Stimulated activated CD4-positive, alpha-beta T cell treated with anti-CD3 and anti-CD28 coated beads, Interleukin-15, amount 100 ng/mL, for 48 hours (primary cell): Measurements from ENCODE around the gene SFTPA2.
"Not testable (repeated sequence)": the region's sequence is repeated elsewhere in the genome, so short reads cannot be mapped to it uniquely, and the experiment has no call there.

Source experiments
- DNase-seq, 2 donors: peaks; one replicate each; pipeline ENCODE4 v3.0.0-alpha.2; 2020; ENCODE audit warnings: low read depth in 2 of 2

SFTPA2 gene

DNA sequence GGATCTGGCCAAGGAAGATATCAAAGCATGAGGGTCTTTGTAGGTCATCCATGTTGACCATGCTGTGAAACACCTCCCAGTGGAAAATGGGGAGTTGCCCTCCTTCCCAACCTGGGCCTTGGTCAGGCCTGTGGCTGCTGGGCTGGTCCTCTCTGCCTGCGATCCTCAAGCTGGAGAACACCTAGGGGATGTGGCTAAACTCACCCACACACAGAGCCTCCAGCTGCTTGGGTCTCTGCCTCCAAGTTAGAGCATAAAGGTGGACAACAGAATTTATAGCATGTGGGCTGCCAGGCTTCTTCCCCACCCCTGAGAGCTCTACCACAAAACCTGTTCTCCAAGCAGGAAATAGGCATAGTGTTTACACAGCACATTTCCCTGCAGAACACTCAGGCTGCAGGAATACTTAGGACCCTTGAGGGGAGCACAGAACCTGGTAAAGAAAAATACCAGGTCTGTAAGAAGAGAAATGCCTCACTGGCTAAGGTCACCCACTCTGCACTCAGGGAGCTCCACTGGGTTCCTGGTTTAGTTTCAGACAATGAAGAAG is at the start of gene SFTPA2:
SFTPA2 (minus strand) TSS at position 248 of the 550 bp plus-strand sequence. CDS start 924 bp downstream, outside the sequence.
- DNase-seq, result no peak

DNA sequence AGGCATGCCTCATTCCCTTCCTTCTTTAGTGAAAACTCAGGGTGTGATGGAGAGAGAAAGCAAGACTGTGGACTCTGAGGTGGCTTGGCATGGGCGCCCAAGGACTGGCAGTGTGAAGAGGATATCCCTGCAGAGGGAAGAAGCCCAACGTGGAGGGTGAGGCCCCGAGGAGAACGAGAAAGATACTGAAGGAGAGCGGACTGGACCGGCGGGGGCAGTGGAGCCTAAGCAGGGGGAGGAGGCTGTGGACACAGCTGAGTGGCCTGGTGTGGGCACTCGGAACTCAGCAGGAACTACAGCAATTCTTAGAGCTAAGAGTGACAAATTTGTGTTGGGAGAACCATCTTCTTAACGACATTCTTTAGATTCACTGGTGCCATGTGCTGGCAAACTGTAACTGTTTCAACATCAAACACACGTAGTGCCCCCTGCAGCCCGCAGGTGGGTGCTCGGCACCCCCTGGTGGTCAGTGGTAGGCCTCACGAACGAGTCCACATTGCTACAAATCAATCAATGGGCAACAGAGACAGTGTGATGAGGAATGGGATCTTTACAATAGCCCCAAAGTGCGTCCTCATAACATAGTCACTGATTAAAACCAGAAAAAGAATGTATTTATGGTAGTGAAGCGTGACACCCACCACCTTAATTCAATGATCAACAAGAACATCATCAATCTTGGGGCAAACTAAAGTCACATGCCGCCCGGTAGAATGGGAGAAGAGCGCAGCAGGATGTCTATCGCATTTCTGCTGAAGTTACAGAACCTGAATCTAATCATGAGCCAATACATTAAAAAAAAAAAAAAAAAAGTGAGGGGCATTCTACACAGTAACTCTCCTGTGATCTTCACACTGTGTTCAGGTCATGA is 48.5 kb upstream of the SFTPA2 start:
- DNase-seq, result peak; percentile 4 to 21

DNA sequence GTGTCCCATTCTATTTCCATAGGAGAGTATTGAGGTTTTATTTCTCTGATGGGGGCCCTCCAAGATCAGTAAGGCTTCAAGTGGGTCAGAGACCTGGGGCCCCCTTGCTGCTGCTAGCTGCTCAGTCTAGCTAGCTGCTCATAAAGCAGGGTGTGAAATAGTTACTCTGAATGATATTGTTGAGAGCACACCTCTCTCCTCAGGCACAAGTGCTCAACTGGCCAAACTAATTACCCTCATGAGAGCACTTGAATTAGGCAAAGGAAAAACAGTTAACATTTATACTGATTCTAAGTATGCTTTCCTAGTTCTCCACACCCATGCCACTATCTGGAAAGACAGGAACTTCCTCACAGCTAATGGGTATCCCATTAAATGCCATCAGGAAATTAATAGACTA is 45.1 kb upstream of the SFTPA2 start:
- DNase-seq, result no peak

DNA sequence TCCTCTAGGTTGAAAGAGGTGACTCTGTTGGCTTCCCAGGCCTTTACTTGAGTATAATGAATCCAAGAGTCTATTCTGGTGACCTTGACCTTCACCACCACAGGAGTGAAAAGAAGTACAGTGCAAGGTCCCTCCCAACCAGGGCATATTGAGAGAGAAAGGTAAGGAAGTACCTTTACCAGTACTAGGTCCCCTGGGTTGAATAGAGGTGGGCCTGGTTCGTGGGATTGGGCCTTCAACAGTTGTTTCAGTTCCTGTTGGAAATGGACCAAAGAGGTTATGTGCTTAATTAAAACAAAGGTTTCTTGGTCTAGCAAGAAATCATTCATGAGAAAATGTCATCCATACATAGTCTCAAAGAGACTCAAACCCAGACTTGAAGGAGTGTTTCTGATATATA is 44.1 kb upstream of the SFTPA2 start:
- no peak for DNase-seq

DNA sequence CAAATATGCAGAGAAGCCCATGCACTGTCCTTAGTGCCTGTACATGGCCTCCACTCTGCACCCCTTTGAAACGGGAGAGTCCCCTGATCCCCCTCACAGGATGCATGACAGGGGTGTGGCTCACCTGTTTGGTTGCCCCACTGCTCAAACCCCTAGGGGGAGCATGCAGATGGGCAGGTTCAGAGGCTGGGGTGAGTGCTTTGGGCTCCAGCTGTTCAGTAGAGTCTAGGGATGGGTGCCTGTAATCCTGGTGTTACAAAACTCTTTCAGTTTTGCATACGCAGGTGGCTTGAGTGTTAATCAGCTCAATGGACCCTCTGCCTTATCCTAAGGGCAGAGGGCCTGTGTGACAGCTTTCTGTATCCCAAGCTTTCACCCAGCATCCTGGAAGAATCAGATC is 42.7 kb upstream of the SFTPA2 start:
- no peak for DNase-seq

DNA sequence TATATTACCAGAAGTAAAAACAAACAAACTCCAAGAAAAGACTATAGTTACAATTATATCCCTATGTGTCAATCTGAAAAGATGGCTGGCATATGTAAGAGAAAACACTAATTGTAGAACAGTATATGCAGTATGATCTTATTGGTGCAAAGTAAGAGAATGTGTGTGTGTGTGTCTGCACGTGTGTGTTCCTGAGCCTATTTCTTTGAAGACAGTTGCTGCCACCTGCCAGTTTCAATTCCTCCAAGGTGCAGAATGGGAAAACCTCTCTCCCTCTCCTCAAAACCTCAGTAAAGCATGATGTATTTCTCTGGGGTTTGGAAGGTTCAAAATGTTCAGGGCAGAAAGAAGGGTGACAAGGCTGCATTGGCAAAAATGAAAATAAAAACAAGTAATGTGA is 41.7 kb upstream of the SFTPA2 start:
- no peak for DNase-seq

DNA sequence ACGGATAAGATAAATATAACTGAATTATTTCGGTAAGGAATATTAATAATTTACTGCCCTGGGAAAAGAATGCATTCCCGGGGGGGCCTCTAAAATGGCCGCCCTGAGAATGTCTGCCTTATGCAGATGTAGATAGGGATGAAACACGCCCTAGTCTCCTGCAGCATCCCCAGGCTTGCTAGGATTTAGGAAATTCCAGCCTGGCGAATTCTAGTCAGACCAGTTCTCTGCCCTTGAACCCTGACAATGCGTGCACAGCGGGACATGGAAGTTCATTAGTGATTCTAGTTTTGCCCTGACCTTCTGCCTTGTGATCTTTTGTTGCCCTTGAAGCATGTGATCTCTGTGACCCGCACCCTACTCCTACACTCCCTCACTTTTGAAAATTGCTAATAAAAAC is 39.4 kb upstream of the SFTPA2 start:
- DNase-seq, result not testable (repeated sequence)

DNA sequence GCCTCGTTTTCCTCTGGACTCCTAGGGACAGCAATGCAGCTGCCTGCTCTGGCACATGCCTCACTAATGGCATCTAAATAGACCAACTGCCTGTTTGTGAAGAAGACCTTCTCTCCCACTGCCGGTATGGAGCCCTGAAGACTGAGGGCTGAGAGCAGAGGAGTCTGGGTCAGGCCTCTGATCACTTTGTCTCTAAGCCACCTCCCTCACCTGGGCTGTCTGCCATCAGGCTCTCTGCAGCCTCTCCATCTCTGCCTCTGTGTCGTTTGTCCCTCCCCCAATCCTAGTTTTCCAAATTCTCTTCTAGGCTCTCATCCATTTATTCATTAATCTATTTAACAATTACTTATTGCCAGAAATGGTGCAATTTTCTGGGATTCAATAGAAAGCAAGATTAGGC is 35.3 kb upstream of the SFTPA2 start:
- DNase-seq, result no peak

DNA sequence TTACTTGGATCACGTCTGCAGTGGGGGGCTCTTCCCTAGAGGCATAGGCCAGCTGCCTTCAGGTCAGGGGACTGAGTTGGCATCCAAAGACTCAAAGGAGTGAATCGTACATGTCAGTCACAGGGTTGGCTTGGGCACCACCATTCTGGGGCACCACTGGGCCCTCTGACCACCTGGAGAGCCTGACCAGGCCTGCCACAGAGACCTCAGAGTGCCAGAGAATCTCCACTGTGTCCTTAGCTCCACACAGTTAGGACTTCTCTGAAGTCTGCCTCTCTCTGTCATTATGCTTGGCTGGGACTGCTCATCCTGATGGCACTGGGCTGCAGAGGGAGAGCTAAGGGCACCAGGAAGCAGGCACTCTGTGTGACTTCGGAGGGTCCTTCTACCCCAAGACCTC is 34.4 kb upstream of the SFTPA2 start:
- not testable (repeated sequence) for DNase-seq

DNA sequence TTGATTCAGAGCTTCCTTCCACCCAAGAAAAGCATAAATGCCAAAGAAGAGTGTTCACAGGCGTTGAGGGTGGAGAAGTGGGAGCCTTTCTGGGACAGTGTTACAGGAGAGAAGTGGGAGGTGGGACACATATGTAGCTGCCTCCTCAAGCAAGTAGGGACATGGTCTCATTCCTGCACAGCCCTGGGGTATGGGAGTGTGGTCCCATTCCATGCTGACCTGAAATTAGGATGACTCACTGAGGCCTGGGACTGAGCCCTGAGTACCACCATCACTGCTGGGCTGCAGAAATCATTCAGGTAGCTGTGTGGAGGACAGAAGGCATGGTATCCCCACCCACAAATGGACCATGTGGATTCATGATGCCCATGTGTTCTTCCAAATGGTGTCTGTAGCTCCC is 33.2 kb upstream of the SFTPA2 start:
- no peak for DNase-seq

DNA sequence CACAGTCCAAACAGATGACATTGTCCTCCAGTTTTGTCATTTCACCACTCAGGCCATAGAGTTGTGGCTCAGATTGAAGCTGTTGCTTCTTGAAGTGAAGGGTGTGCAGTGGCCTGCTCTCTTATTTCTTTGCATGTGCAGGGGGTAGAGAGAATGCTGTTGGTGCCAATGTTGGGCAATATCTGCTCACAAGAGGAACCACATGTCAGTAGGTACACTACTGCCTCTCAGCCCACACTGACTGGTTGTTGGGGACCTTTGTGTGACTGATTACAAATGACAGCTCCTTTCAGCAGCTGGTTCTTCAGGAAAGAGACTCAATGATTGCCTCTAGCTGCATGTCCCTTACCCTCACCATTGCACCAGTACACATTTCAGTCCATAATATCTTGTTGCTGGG is 28.6 kb upstream of the SFTPA2 start:
- no peak for DNase-seq

DNA sequence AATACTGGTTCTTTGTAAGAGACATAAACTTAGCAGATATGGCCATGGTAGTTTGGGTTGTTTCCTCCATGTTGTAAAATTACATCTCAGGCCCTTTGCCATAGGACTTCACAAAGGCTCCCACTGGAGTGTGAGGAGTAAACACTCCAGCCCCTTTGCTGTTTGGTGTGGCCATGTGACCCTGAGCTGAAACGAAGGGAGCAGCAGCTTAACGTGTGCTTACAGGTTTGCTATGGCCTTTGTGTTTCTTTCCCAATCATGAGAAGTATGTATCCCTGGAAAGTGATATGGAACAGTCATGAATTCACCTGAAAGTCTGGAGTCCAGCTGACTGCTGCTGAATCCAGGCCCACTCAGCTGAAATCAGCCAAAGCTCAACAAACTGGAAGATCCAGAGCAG is 26.7 kb upstream of the SFTPA2 start:
- DNase-seq, result no peak

DNA sequence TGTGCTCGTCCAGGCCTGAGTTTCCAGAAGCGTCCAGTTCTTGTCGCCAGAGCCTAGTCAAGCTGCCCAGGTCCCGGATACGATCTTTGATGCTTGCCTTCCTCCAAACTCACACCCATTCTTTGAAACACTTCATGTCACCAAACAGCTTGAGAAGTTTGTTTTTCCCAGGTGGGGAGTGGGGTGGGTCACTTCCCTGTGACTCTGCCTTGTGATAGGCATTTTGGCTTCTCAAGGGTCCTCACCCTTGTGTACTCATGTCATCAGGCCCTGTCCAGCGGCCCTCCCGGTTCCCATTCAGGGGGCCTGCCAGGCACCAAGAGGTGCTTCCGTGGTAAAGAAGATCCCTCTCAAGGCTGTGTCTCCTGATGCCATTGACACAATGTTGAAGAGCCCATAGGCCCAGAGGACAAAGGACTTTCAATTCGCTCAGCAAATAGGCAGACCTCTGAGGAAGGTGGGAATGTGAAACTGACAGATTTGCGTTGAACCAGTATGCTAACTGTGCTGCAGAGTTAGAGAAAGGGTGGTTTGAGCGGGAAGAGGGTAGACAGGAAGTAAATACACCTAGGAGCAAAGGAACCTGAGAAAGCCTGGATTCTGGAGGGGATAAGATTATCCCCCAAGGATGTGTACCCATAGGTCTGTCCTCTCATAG is 25.8 kb upstream of the SFTPA2 start:
- DNase-seq, result no peak

DNA sequence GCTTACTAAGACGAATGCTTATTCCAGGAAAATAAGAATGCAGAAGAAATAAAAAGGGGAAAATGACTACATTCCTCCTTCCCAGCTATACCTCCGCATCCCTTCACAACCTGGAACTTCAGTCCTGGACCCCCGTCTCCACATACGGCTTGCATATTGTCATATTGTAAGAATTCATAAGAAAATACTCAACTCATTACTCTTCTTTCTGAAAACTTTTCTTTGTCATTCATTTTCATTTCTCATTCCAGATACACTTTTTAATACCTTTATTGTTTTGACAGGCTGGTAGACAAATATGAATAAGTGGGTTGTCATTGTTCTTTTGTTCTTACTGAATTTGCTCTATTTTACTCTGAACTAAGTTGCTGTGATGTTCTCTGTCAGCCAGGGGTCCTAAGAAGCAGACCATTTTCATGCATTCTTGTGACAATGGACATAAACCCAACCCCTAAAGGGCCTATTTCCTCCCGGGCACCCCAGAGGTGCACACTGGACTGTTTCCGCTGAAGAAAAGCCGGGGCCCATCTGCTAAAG is 23.3 kb upstream of the SFTPA2 start:
- DNase-seq, result no peak

DNA sequence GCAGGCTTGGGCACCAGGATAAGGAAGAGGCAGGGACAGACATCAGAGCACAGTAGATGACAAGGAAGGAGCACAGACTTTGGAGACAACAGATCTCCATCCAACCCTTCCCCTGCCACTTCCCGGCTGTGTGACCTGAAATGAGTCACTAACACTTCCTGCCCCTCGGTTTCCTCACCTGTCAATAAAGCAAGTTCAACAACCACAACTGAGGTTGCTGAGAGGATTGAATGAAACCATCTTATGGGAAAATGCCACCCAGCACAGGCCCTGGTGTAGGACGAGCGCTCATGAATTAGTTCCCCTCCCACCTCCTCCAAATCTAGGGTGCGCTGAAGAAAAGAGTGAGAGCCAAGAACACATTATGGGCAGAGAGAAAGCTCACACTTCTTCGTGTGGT is 22.7 kb upstream of the SFTPA2 start:
- not testable (repeated sequence) for DNase-seq

DNA sequence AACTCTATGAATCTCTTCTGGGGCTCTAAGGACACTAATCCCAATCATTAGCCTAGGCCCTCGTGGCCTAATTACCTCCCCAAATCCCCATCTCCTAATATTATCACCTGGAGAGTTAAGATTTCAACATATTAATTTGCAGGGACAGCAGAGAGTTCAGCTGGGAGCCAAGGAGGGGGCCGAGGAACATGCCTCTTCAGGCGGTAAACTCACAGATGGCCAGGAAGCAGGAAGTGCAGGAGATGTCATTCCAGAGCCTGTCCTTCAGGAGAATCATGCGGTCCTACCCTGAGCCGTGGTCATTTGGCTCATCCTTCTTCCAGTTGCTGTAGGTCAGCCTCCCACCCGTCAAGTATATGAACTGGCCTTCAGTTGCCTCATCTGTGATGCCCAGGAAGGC is 21.9 kb upstream of the SFTPA2 start:
- DNase-seq, result no peak

DNA sequence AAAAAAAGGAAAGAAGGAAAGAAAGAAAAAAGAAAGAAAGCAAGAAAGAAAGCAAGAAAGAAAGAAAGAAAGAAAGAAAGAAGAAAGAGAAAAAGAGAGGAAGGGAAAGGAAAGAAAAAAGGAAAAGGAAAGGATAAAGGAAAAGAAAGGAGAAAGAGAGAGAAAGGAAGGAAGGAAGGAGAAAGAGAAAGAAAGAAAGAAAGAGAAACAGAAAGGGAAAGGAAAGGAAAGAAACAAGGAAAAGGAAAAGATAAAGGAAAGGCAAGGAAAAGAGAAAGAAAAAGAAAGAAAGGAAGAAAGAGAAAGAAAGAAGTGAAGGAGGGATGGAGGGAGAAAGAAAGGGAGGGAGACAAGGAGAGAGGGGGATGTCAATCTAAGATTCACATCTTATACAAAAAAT is 20.8 kb upstream of the SFTPA2 start:
- DNase-seq, result no peak

DNA sequence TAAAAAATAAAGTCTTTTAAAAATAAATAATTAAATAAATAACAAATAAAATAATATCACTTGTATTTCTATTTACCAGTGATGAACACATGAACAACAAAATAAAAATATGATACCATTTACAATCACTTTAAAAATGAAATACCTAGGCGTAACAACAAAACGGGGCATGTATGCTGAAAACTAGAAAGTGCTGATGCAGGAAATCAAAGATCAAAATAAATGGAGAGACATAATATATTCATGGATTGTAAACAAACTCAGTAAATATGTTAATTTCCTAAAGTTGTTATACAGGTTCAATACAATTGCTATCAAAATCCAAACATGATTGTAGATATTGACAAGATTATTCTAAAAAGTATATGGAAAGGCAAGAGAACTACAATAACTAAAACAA is 19.2 kb upstream of the SFTPA2 start:
- no peak for DNase-seq

DNA sequence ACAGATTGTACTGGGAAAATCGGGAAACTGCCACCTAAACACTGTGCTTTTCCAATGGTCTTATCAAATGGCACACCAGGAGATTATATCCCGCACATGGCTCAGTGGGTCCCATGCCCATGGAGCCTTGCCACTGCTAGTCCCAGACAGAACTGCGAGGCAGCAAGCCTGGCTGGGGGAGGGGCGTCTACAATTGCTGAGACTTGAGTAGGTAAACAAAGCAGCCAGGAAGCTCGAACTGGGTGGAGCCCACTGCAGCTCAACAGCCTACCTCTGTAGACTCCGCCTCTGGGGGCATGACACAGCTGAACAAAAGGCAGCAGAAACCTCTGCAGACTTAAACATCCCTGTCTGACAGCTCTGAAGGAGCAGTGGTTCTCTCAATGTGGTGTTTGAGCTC is 10.4 kb upstream of the SFTPA2 start:
- DNase-seq, result not testable (repeated sequence)

DNA sequence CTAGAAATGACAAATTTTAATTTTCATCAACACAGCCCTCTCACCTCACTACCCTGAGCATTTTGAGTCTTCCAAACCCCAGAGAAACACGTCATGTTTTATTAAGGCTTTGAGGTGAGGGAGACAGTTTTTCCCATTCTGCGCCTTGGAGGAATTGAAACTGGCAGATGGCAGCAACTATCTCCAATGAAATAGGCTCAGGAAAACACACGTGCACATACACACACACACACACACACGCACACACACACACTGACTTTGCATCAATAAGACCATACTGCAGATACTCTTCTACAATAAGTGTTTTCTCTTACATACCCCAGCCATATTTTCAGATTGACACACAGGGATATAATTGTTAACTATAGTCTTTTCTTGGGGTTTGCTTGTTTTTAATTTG is 3.2 kb upstream of the SFTPA2 start:
- DNase-seq, result no peak

DNA sequence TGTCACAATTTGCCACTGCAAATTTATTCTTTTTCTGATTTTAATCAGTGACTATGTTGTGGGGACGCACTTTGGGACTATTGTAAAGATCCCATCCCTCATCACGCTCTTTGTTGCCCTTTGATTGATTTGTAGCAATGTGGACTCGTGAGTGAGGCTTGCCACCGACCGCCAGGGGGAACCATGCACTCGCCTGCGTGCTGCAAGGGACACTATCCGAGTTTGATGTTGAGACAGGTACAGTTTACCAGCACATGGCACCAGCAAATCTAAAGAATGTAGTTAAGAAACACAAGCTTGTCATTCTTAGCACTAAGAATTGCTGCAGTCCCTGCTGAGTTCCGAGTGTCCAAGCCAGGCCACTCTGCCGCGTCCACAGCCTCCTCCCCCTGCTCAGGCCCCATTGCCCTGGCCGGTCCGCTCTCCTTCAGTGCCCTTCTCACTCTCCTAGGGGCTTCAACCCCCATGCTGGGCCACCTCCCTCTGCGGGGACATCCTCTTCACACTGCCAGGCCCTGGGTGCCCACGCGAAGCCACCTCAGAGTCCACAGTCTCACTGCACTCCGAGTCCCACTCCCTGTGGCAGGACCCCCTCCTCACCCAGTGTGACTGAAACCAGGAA is 2.0 kb upstream of the SFTPA2 start:
- peak; percentile 38 to 56 for DNase-seq

DNA sequence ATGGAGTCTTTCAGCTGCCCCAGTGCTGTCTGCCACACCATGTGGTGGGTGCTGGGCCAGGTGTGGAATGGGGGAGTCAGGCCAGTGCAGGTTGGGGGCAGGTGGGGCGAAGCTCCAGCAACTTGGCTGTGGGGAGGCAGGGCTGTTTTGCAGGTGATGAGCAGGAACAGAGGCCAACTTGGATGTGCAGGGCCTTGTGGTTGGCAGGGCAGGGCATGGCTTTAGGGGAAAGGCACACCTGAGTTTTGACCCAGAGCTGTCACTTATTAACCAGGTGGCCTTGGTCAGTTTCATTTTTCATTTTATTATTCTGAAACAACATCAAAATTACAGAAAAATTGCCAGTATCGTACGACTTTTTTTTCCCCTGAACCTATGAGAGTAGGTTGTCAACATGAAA is 1.1 kb upstream of the SFTPA2 start:
- no peak for DNase-seq
